Keratinocyte (primary cell): Measurements from ENCODE around the gene SORBS1. TPM values are rescaled to one million over a fixed set of nuclear protein-coding genes. Genes with fewer than 3 reads are reported as not detected.

ENCODE experiments used
- DNase-seq: peaks from one replicate; pipeline ENCODE4 v3.0.0-alpha.2; 2011; ENCODE audit warnings: low read depth, missing footprints, low spot score
- FAIRE-seq: peaks from 2 replicates; lab custom pipeline; 2011; peaks lifted over from hg19 to GRCh38; lab: Jason Lieb, UNC
- H2AFZ ChIP-seq: 2 replicates; pipeline ENCODE4 v1.6.0; 2012; ENCODE audit warnings: low read length, control low read depth, inconsistent platforms; ENCODE audit not compliant: control insufficient read depth
- H3K27ac ChIP-seq: 2 replicates; pipeline ENCODE4 v1.5.1; 2011; ENCODE audit warnings: low read length; ENCODE audit not compliant: control insufficient read depth, insufficient read depth
- H3K27me3 ChIP-seq: 3 replicates; pipeline ENCODE4 v1.6.0; 2011; ENCODE audit warnings: low read length; ENCODE audit not compliant: control insufficient read depth, insufficient read depth; ENCODE audit errors: extremely low read depth
- H3K36me3 ChIP-seq, 2 experiments: 2 replicates in 1 of 2; 3 replicates in 1 of 2; pipeline ENCODE4 v1.5.1; 2011; ENCODE audit warnings: low read length in 2 of 2, mild to moderate bottlenecking in 1 of 2; ENCODE audit not compliant: control insufficient read depth in 2 of 2, insufficient read depth in 2 of 2; ENCODE audit errors: extremely low read depth in 1 of 2
- H3K4me1 ChIP-seq: 3 replicates; pipeline ENCODE4 v1.5.1; 2011; ENCODE audit warnings: low read length; ENCODE audit not compliant: control insufficient read depth, insufficient read depth; ENCODE audit errors: extremely low read depth
- H3K4me2 ChIP-seq: 3 replicates; pipeline ENCODE4 v1.6.0; 2011; ENCODE audit warnings: low read depth, low read length; ENCODE audit not compliant: control insufficient read depth, insufficient read depth; ENCODE audit errors: extremely low read depth
- H3K4me3 ChIP-seq, 3 experiments: fragments of 200-600 bp in 1 of 3; sonication (generic) in 1 of 3; 2 replicates in 2 of 3; 3 replicates in 1 of 3; pipeline ENCODE4 v1.5.1; 2011 to 2016; ENCODE audit warnings: low read length in 3 of 3, mild to moderate bottlenecking in 3 of 3, control low read depth in 2 of 3, inconsistent platforms in 1 of 3, low read depth in 1 of 3, mixed read lengths in 1 of 3, mixed run types in 1 of 3, moderate library complexity in 1 of 3; ENCODE audit not compliant: control insufficient read depth in 2 of 3, insufficient read depth in 2 of 3; ENCODE audit errors: extremely low read depth in 1 of 3
- H3K79me2 ChIP-seq: 2 replicates; pipeline ENCODE4 v1.6.0; 2012; ENCODE audit warnings: low read length; ENCODE audit not compliant: control insufficient read depth, insufficient read depth
- H3K9ac ChIP-seq: 3 replicates; pipeline ENCODE4 v1.6.0; 2011; ENCODE audit warnings: low read length; ENCODE audit not compliant: control insufficient read depth, insufficient read depth; ENCODE audit errors: extremely low read depth
- H3K9me1 ChIP-seq: 3 replicates; pipeline ENCODE4 v1.6.0; 2011; ENCODE audit warnings: low read length; ENCODE audit not compliant: control insufficient read depth, insufficient read depth; ENCODE audit errors: extremely low read depth
- H3K9me3 ChIP-seq: 2 replicates; pipeline ENCODE4 v1.5.1; 2012; ENCODE audit warnings: low read depth, low read length; ENCODE audit not compliant: control insufficient read depth
- H4K20me1 ChIP-seq: 3 replicates; pipeline ENCODE4 v1.6.0; 2011; ENCODE audit warnings: low read length; ENCODE audit not compliant: control insufficient read depth, insufficient read depth; ENCODE audit errors: extremely low read depth
- CTCF ChIP-seq, 3 experiments: IDR thresholded peaks in 1 of 3; conservative IDR thresholded peaks in 1 of 3; optimal IDR thresholded peaks in 1 of 3; 2 replicates in 2 of 3; 3 replicates in 1 of 3; pipeline versions ENCODE3 to v1.5.1; 2011; ENCODE audit warnings: low read length in 3 of 3, mild to moderate bottlenecking in 3 of 3, moderate library complexity in 2 of 3, control low read depth in 1 of 3, inconsistent platforms in 1 of 3; ENCODE audit not compliant: insufficient read depth in 2 of 3; ENCODE audit errors: extremely low read depth in 1 of 3
- EZH2 ChIP-seq: IDR thresholded peaks from one replicate; pipeline ENCODE4 v1.6.1; 2012; ENCODE audit warnings: inconsistent platforms, mild to moderate bottlenecking, low read length, moderate library complexity
- dilution Hi-C: fragments of 300-500 bp; cut with MboI; formaldehyde crosslinking; loops from one replicate; pipeline ENCODE4 v1.7.0; 2020; ENCODE audit warnings: low sequenced_read_pairs; ENCODE audit not compliant: extremely low pct_ligation_motif_present
- polyA plus RNA-seq, 5 experiments: library from polyadenylated mRNA; depleted of rRNA in 3 of 5; stranded (reverse) in 3 of 5; stranded (forward) in 1 of 5; unstranded in 1 of 5; fragments of >200 nt; gene quantifications; 1 replicate in 1 of 5; 2 replicates in 3 of 5; 3 replicates in 1 of 5; pipeline versions ENCODE4 v1.2.1 to v1.2.3, GENCODE V29; 2011 to 2012; ENCODE audit warnings: missing spikeins in 2 of 5, low read depth in 1 of 5, low replicate concordance in 1 of 5

Gene SORBS1
- polyA plus RNA-seq, 1 donor (not counting 4 experiments of a cell fraction or from before 2014, with no cell fraction given) = 0.42 TPM

GRCh38 chr10:95522117-95522516 lies 39.1 kb downstream of the SORBS1 start:
- Histone ChIP-seq H3K27me3 (no peaks in the 10 kb centered on the region), H3K9ac (no peak overlapping the region), H3K27ac (no peak overlapping the region), H3K4me3 (no peak overlapping the region), H3K4me1 (no peaks in the 10 kb centered on the region), H3K79me2 (no peaks in the 10 kb centered on the region), H3K9me1 (no peaks in the 10 kb centered on the region), H2AFZ (no peak overlapping the region), H3K4me2 (no peak overlapping the region), H3K36me3 (no peaks in the 10 kb centered on the region), H3K9me3 (no peaks in the 10 kb centered on the region), H4K20me1 (no peaks in the 10 kb centered on the region)
- dilution Hi-C loops = no loop called here
- TF ChIP-seq CTCF (optimal IDR thresholded peaks at IDR 0.05 in 1 of 3, IDR thresholded peaks at IDR 0.05 in 1 of 3, conservative IDR thresholded peaks at IDR 0.05 in 1 of 3; ENCODE audit: extremely low read depth in 1 of 3, insufficient read depth in 2 of 3, low read length in 3 of 3) (no peak), EZH2 (no peak)
- DNase-seq = no peak
- no peak for FAIRE-seq

- Histone ChIP-seq H3K9me1 (no peaks in the 10 kb centered on the region), H3K9ac (no peak overlapping the region), H3K79me2 (no peaks in the 10 kb centered on the region), H3K27ac (no peak overlapping the region), H3K36me3 (no peaks in the 10 kb centered on the region), H3K4me3 (no peak overlapping the region), H3K9me3 (no peaks in the 10 kb centered on the region), H3K4me2 (no peak overlapping the region), H2AFZ (no peak overlapping the region), H4K20me1 (no peaks in the 10 kb centered on the region), H3K27me3 (no peaks in the 10 kb centered on the region), H3K4me1 (no peaks in the 10 kb centered on the region)
- DNase-seq (no peak), FAIRE-seq (no peak)
- dilution Hi-C loops = no loop called here
- TF ChIP-seq CTCF (optimal IDR thresholded peaks at IDR 0.05 in 1 of 3, IDR thresholded peaks at IDR 0.05 in 1 of 3, conservative IDR thresholded peaks at IDR 0.05 in 1 of 3; ENCODE audit: extremely low read depth in 1 of 3, insufficient read depth in 2 of 3, low read length in 3 of 3) = no peak
- TF ChIP-seq EZH2 = no peak
Measured at GRCh38 chr10:95520617-95521016, 40.6 kb downstream of the SORBS1 start.
